Breast epithelium (tissue), 4 donors: Measurements from ENCODE around the gene PLAGL1. TPM values are rescaled to one million over a fixed set of nuclear protein-coding genes. Genes with fewer than 3 reads are reported as not detected.

ENCODE experiments used
- DNase-seq, 2 donors: peaks; one replicate each; pipeline ENCODE4 v3.0.0-alpha.2; 2019; ENCODE audit warnings: low spot score in 2 of 2
- H3K27ac ChIP-seq, 2 donors: fragments of 200-600 bp; sonication (generic) in 1 of 2; one replicate each; pipeline ENCODE4 v1.5.1; 2016 to 2019; ENCODE audit warnings: mild to moderate bottlenecking in 1 of 2
- H3K27me3 ChIP-seq, 2 donors: fragments of 200-600 bp; sonication (generic) in 1 of 2; one replicate each; pipeline versions ENCODE4 v1.5.1 to v1.6.0; 2017 to 2019; ENCODE audit warnings: control low read depth in 1 of 2, mild to moderate bottlenecking in 1 of 2
- H3K36me3 ChIP-seq: fragments of 200-600 bp; one replicate; pipeline ENCODE4 v1.5.1; 2019
- H3K4me1 ChIP-seq, 2 donors: fragments of 200-600 bp; sonication (generic); one replicate each; pipeline ENCODE4 v1.5.1; 2016 to 2019; ENCODE audit warnings: control low read depth in 1 of 2
- H3K4me3 ChIP-seq, 3 donors: fragments of 200-600 bp; sonication (generic); 1 replicate in 2 of 3; 2 replicates in 1 of 3; pipeline ENCODE4 v1.5.1; 2016 to 2019; ENCODE audit warnings: mild to moderate bottlenecking in 3 of 3, moderate library complexity in 2 of 3
- H3K9me3 ChIP-seq, 2 donors: fragments of 200-600 bp; sonication (generic) in 1 of 2; one replicate each; pipeline ENCODE4 v1.5.1; 2016 to 2019; ENCODE audit warnings: control low read depth in 1 of 2
- POLR2A ChIP-seq: fragments of 450-650 bp; IDR thresholded peaks from one replicate; pipeline ENCODE4 v1.6.1; 2016; ENCODE audit warnings: antibody characterized with exemption, mild to moderate bottlenecking, moderate library complexity
- POLR2AphosphoS5 ChIP-seq, 3 donors: sonication (generic); formaldehyde crosslinking; IDR thresholded peaks; one replicate each; pipeline ENCODE4 v1.6.1; 2017; ENCODE audit warnings: antibody characterized with exemption in 3 of 3
- intact Hi-C: fragments of 100-400 bp; cut with DNase I; formaldehyde crosslinking; loops from one replicate; pipeline ENCODE4 v1.15.1; 2023; ENCODE audit warnings: low total_unique reads
- total RNA-seq, 3 donors: library from RNA; depleted of rRNA; stranded (reverse); fragments of >200 nt; gene quantifications; one replicate each; pipeline ENCODE4 v1.1.0, GENCODE V29; 2016
- TF ChIP-seq, protein P1 (sequence below), 3 donors: fragments of 450-650 bp; IDR thresholded peaks; one replicate each; pipeline ENCODE4 v1.5.1; 2016 to 2017; ENCODE audit warnings: antibody characterized with exemption in 3 of 3, mild to moderate bottlenecking in 3 of 3, moderate library complexity in 3 of 3

The PLAGL1 gene
- total RNA-seq, 3 donors from 2014 or later: 17.8 to 22.9 (median 21.4) TPM

DNA sequence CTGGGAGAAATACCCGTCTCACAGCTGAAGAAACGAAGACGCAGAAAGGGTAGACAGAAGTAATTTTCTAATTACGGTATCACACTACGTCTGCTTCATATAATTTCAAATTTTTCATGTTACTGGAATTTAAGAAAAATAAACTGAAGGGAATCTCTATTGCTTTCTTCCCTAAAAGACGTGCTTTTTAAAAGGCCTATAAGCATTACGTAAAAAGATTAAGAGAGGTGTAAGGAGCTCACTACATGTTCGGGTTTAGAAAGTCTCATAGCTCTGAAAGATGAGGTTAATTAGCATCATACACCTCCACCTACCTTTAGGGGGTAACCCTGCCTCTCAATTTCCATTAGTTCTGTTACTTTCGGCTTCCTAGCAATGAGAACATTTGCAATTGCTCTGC, 787 bp upstream of the PLAGL1 start:
- no peak for DNase-seq
- H3K9me3 ChIP-seq: no peaks in the 10 kb centered on the region
- peak overlapping the region; percentile 76 to 90 for H3K27ac ChIP-seq
- no peaks in the 10 kb centered on the region for H3K4me1 ChIP-seq
- intact Hi-C loops: no loop called here
- peak overlapping the region in 2 of 3 donors; percentile 66 to 80 for H3K4me3 ChIP-seq
- H3K27me3 ChIP-seq: no peaks in the 10 kb centered on the region
- H3K36me3 ChIP-seq: no peaks in the 10 kb centered on the region
- TF ChIP-seq, protein P1, sequence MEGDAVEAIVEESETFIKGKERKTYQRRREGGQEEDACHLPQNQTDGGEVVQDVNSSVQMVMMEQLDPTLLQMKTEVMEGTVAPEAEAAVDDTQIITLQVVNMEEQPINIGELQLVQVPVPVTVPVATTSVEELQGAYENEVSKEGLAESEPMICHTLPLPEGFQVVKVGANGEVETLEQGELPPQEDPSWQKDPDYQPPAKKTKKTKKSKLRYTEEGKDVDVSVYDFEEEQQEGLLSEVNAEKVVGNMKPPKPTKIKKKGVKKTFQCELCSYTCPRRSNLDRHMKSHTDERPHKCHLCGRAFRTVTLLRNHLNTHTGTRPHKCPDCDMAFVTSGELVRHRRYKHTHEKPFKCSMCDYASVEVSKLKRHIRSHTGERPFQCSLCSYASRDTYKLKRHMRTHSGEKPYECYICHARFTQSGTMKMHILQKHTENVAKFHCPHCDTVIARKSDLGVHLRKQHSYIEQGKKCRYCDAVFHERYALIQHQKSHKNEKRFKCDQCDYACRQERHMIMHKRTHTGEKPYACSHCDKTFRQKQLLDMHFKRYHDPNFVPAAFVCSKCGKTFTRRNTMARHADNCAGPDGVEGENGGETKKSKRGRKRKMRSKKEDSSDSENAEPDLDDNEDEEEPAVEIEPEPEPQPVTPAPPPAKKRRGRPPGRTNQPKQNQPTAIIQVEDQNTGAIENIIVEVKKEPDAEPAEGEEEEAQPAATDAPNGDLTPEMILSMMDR (IDR thresholded peaks at IDR 0.05): no peak

DNA sequence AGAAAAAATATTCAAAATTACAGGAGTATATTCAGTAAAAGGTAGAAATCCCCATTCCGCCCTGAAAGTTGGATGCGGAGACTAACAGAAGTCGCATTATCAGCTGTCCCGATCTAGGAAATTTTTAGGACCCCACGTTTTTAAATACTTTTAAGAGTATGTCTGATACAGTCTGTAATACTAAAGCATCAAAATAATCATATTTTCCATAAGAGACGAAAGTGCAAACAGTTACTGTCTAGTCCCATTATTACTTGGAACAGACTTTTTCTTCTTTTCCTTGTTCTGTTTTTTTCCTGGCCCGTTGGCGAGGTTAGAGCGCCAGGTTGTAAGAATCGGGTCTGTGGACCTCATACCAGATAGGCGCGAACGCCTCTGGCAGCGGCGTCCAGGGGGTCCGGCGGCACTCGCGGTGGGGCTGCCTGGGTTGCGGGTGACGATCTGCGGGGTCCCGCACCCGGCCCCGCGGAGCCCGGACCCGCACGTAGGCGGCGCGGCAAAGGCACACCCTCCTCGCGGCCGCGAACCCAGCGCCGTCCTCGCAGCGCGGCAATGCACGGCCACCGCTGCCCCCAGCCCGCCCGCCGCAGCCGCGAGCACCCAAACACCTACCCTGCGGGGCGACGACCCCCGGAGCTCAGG, 460 bp downstream of the PLAGL1 start:
- no peaks in the 10 kb centered on the region for H3K4me1 ChIP-seq
- DNase-seq: no peak
- no peaks in the 10 kb centered on the region for H3K27me3 ChIP-seq
- no peaks in the 10 kb centered on the region for H3K36me3 ChIP-seq
- peak overlapping the region; percentile 52 to 80 (median 66) for H3K4me3 ChIP-seq
- no peak for TF ChIP-seq POLR2A
- TF ChIP-seq, protein P1 (IDR thresholded peaks at IDR 0.05): no peak
- no peak for TF ChIP-seq POLR2AphosphoS5 (IDR thresholded peaks at IDR 0.05)
- intact Hi-C loops: no loop called here
- H3K9me3 ChIP-seq: no peaks in the 10 kb centered on the region
- H3K27ac ChIP-seq: peak overlapping the region; percentile 76 to 90

DNA sequence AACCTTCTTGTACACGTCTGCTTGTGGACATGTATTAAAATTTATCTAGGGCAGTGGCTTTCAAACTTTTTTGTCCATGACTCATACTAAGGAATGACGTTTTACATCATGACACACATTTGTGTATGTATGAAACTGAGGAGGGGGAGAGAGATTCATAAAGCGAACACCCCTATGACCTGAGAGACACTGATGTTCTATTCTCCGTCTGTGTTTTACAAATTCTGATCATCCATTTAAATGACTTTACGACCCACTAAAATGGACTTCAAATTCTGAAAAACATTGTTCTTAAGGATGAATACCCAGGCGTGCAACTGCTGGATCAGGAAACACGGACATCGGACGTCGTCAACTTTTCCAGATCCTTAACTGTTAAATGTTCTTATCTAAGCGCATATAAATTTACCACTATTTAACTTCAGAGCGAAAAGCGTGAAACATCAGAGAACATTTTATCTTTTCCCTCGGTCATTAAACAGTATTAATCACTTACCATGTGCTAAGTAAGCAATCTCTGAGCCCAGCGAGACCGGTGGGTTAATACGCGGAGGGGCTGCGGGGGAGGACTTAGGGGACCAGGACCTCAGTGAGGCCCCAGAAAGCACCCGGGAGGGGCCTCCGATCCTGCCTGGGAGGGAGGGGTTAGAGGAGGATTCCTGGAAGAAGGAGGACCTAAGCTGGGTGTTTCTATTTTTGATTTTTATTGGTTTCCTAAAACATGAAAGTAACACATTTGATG, 1.2 kb downstream of the PLAGL1 start:
- Histone ChIP-seq H3K4me1 (no peaks in the 10 kb centered on the region), H3K27ac (peak overlapping the region; percentile 76 to 90), H3K9me3 (no peaks in the 10 kb centered on the region), H3K36me3 (no peaks in the 10 kb centered on the region), H3K4me3 (peak overlapping the region; percentile 52 to 80 (median 66)), H3K27me3 (no peaks in the 10 kb centered on the region)
- intact Hi-C loops: no loop called here
- no peak for DNase-seq
- TF ChIP-seq, protein P1 (IDR thresholded peaks at IDR 0.05): no peak
- TF ChIP-seq POLR2AphosphoS5 (IDR thresholded peaks at IDR 0.05) (no peak), POLR2A (no peak)

DNA sequence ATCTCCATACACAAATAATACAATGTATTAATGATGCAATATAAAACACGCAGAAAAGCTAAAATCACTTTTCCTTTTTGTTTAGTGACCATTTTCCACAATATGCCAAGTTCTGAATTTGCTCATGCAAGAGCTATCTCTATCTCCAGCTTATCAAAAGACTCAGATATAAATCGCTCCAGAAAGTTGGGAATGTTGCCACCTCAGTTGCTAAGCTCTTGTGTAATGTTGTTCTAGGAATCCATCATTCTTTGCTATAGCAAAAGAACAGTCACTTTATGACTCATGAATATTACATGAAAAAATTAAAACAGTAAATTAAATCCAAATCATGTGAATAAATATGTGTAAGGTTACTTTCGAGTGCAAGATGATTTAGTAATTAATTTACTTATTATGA, 8.7 kb downstream of the PLAGL1 start:
- no peak for DNase-seq
- no peak overlapping the region for H3K4me3 ChIP-seq

DNA sequence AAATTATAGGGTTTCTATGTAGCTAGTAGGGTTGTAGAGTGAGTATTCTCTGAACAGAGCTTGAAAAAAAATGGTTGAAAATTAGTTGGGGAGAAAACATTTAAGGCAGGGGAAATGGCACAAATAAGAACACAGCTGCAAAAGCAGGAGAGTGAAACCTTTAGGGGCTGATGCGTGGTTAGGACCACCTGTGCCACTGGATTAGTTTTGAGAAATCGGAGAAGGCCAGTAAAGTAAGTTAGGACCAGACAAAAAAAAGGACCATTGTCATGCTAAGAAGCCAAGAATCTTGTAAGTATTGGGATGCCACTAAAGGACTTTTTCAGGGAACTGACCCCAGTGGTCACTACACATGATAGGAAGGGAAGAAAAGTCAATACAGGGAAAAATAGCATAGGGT, 9.4 kb downstream of the PLAGL1 start:
- TF ChIP-seq, protein P1 (IDR thresholded peaks at IDR 0.05): no peak
- no peak for TF ChIP-seq POLR2A
- TF ChIP-seq POLR2AphosphoS5 (IDR thresholded peaks at IDR 0.05): no peak
- no peak for DNase-seq
- Histone ChIP-seq H3K27ac (no peak overlapping the region), H3K9me3 (no peaks in the 10 kb centered on the region), H3K36me3 (no peaks in the 10 kb centered on the region), H3K4me3 (no peak overlapping the region), H3K27me3 (no peaks in the 10 kb centered on the region), H3K4me1 (no peaks in the 10 kb centered on the region)
- intact Hi-C loops: no loop called here

More for the DNA sequence above, 8.7 kb downstream of the PLAGL1 start:
- Histone ChIP-seq H3K27me3 (no peaks in the 10 kb centered on the region), H3K36me3 (no peaks in the 10 kb centered on the region), H3K27ac (no peak overlapping the region), H3K9me3 (no peaks in the 10 kb centered on the region), H3K4me1 (no peaks in the 10 kb centered on the region)
- TF ChIP-seq, protein P1 (IDR thresholded peaks at IDR 0.05): no peak
- TF ChIP-seq POLR2A (no peak), POLR2AphosphoS5 (IDR thresholded peaks at IDR 0.05) (no peak)
- intact Hi-C loops: no loop called here
